Neural crest cell (in vitro differentiated cells): ENCODE data around the gene FBXO10. TPM values are rescaled to one million over a fixed set of nuclear protein-coding genes. Genes with fewer than 3 reads are reported as not detected.
"Not testable (repeated sequence)": the region's sequence is repeated elsewhere in the genome, so short reads cannot be mapped to it uniquely, and the experiment has no call there.

Experiments used
- DNase-seq: peaks from one replicate; pipeline ENCODE4 v3.0.0; 2021; ENCODE audit warnings: low read depth, mixed read lengths, low spot score
- H3K27ac Mint-ChIP-seq: one replicate; pipeline ENCODE4 v1.8.0; 2021; ENCODE audit warnings: mild to moderate bottlenecking, mixed read lengths; ENCODE audit not compliant: unreplicated experiment
- H3K27me3 Mint-ChIP-seq: 2 replicates; pipeline ENCODE4 v1.8.0; 2021; ENCODE audit warnings: low read depth, mild to moderate bottlenecking, mixed read lengths
- H3K36me3 Mint-ChIP-seq: 2 replicates; pipeline ENCODE4 v1.8.0; 2021; ENCODE audit warnings: low read depth, mild to moderate bottlenecking, mixed read lengths
- H3K4me1 Mint-ChIP-seq: 2 replicates; pipeline ENCODE4 v1.8.0; 2021; ENCODE audit warnings: mixed read lengths
- H3K4me3 Mint-ChIP-seq: one replicate; pipeline ENCODE4 v1.8.0; 2021; ENCODE audit warnings: mild to moderate bottlenecking, mixed read lengths
- H3K9me3 Mint-ChIP-seq: 2 replicates; pipeline ENCODE4 v1.8.0; 2021; ENCODE audit warnings: mixed read lengths
- CTCF ChIP-seq: fragments of 200-600 bp; sonication (generic); conservative IDR thresholded peaks from 2 replicates; pipeline ENCODE4 v1.5.0; 2021; ENCODE audit warnings: antibody characterized with exemption, mild to moderate bottlenecking
- total RNA-seq: library from RNA; stranded (reverse); gene quantifications from 2 replicates; pipeline ENCODE4 v1.2.1, GENCODE V29; 2021

The FBXO10 gene
- total RNA-seq, 1 donor from 2014 or later, result 25.6 TPM

- H3K36me3 Mint-ChIP-seq, result no peaks in the 10 kb centered on the region
Measured at GRCh38 chr9:37609735-37610397, 33.7 kb upstream of the FBXO10 start.

GRCh38 chr9:37608250-37608649, 32.1 kb upstream of the FBXO10 start:
- Mint-ChIP-seq H3K9me3 (no peaks in the 10 kb centered on the region), H3K4me1 (no peaks in the 10 kb centered on the region), H3K27me3 (peaks cover 36% of the 10 kb centered on the region), H3K36me3 (no peaks in the 10 kb centered on the region), H3K4me3 (no peak overlapping the region), H3K27ac (no peak overlapping the region)
- TF ChIP-seq CTCF, result no peak
- no peak for DNase-seq

More at GRCh38 chr9:37609735-37610397, 33.7 kb upstream of the FBXO10 start:
- Mint-ChIP-seq H3K27ac (no peak overlapping the region), H3K4me1 (no peaks in the 10 kb centered on the region), H3K9me3 (no peaks in the 10 kb centered on the region), H3K4me3 (no peak overlapping the region), H3K27me3 (peaks cover 32% of the 10 kb centered on the region)
- DNase-seq, result no peak
- TF ChIP-seq CTCF, result no peak

GRCh38 chr9:37604296-37604695, 28.1 kb upstream of the FBXO10 start:
- H3K27ac Mint-ChIP-seq, result no peak overlapping the region
- peaks cover 46% of the 10 kb centered on the region for H3K27me3 Mint-ChIP-seq

GRCh38 chr9:37602817-37603216, 26.6 kb upstream of the FBXO10 start:
- no peak overlapping the region for H3K27ac Mint-ChIP-seq

More at GRCh38 chr9:37604296-37604695, 28.1 kb upstream of the FBXO10 start:
- TF ChIP-seq CTCF, result no peak
- Mint-ChIP-seq H3K9me3 (no peaks in the 10 kb centered on the region), H3K36me3 (no peaks in the 10 kb centered on the region), H3K4me3 (no peak overlapping the region), H3K4me1 (no peaks in the 10 kb centered on the region)
- no peak for DNase-seq

GRCh38 chr9:37602061-37602460, 25.9 kb upstream of the FBXO10 start:
- not testable (repeated sequence) for H3K4me3 Mint-ChIP-seq, H3K27ac Mint-ChIP-seq, DNase-seq, H3K36me3 Mint-ChIP-seq, H3K4me1 Mint-ChIP-seq, H3K9me3 Mint-ChIP-seq
- peaks cover 42% of the 10 kb centered on the region for H3K27me3 Mint-ChIP-seq

More at GRCh38 chr9:37602817-37603216, 26.6 kb upstream of the FBXO10 start:
- Mint-ChIP-seq H3K36me3 (no peaks in the 10 kb centered on the region), H3K4me1 (no peaks in the 10 kb centered on the region), H3K9me3 (no peaks in the 10 kb centered on the region), H3K27me3 (peaks cover 40% of the 10 kb centered on the region), H3K4me3 (no peak overlapping the region)
- no peak for DNase-seq
- no peak for TF ChIP-seq CTCF

GRCh38 chr9:37596504-37596903, 20.3 kb upstream of the FBXO10 start:
- Mint-ChIP-seq H3K36me3 (no peaks in the 10 kb centered on the region), H3K27ac (no peak overlapping the region), H3K9me3 (no peaks in the 10 kb centered on the region), H3K4me1 (peaks cover 19% of the 10 kb centered on the region), H3K27me3 (peaks cover 40% of the 10 kb centered on the region), H3K4me3 (no peak overlapping the region)
- DNase-seq, result no peak
- no peak for TF ChIP-seq CTCF
